Endodermal cell (in vitro differentiated cells): ENCODE measurements around the gene MADCAM1. TPM values are rescaled to one million over a fixed set of nuclear protein-coding genes. Genes with fewer than 3 reads are reported as not detected.
"Not testable (repeated sequence)": the region's sequence is repeated elsewhere in the genome, so short reads cannot be mapped to it uniquely, and the experiment has no call there.

Experiments
- DNase-seq: peaks from one replicate; pipeline ENCODE4 v3.0.0-alpha.2; 2017
- H3K27ac ChIP-seq: 2 replicates; pipeline ENCODE4 v1.5.1; 2013; ENCODE audit warnings: mild to moderate bottlenecking, low read depth, low read length, moderate library complexity
- H3K27me3 ChIP-seq: 2 replicates; pipeline ENCODE4 v1.6.1; 2013; ENCODE audit warnings: mild to moderate bottlenecking, low read length, moderate library complexity; ENCODE audit not compliant: insufficient read depth, control insufficient read depth, poor library complexity, severe bottlenecking
- H3K36me3 ChIP-seq: 2 replicates; pipeline ENCODE4 v1.7.0; 2013; ENCODE audit warnings: mild to moderate bottlenecking, low read length, moderate library complexity; ENCODE audit not compliant: control insufficient read depth, insufficient read depth
- H3K4me1 ChIP-seq: one replicate; pipeline ENCODE4 v1.7.0; 2013; ENCODE audit warnings: low read length; ENCODE audit not compliant: control insufficient read depth, insufficient read depth
- H3K4me3 ChIP-seq: 2 replicates; pipeline ENCODE4 v1.5.1; 2013; ENCODE audit warnings: mild to moderate bottlenecking, low read length, moderate library complexity
- H3K9ac ChIP-seq: 2 replicates; pipeline ENCODE4 v1.6.1; 2013; ENCODE audit warnings: mild to moderate bottlenecking, low read length, moderate library complexity; ENCODE audit not compliant: poor library complexity, severe bottlenecking; ENCODE audit errors: extremely low read depth
- H3K9me3 ChIP-seq: 2 replicates; pipeline ENCODE4 v1.6.1; 2013; ENCODE audit warnings: mild to moderate bottlenecking, low read length, moderate library complexity; ENCODE audit not compliant: control insufficient read depth
- H3K27ac Mint-ChIP-seq: 2 replicates; pipeline ENCODE4 v1.8.0; 2020; ENCODE audit warnings: mixed read lengths
- H3K27me3 Mint-ChIP-seq: 2 replicates; pipeline ENCODE4 v1.8.0; 2021; ENCODE audit warnings: mild to moderate bottlenecking, mixed read lengths; ENCODE audit not compliant: insufficient read depth
- H3K36me3 Mint-ChIP-seq: 2 replicates; pipeline ENCODE4 v1.8.0; 2020; ENCODE audit warnings: low read depth, mixed read lengths
- H3K4me1 Mint-ChIP-seq: 2 replicates; pipeline ENCODE4 v1.8.0; 2020; ENCODE audit warnings: mixed read lengths
- H3K4me3 Mint-ChIP-seq: 2 replicates; pipeline ENCODE4 v1.8.0; 2020; ENCODE audit warnings: mild to moderate bottlenecking, moderate library complexity, mixed read lengths
- H3K9me3 Mint-ChIP-seq: 2 replicates; pipeline ENCODE4 v1.8.0; 2020; ENCODE audit warnings: mild to moderate bottlenecking, mixed read lengths
- WGBS, 2 experiments: methylation state at CpG; one replicate each; pipeline versions ENCODE4 v1.1.5 to v1.1.7; 2013; ENCODE audit warnings: missing lambda C conversion rate in 2 of 2, mixed read lengths in 1 of 2; ENCODE audit not compliant: insufficient coverage in 1 of 2, insufficient read length in 1 of 2; 5-methylcytosine and 5-hydroxymethylcytosine counted together
- total RNA-seq, 2 donors: library from RNA; stranded (reverse); fragmentation: NEBNext Ultra II Directional in 1 of 2; extraction: Animal tissue kit (Norgen Biotek cat#: 25700) in 1 of 2; gene quantifications; 2 replicates in 1 of 2; 3 replicates in 1 of 2; pipeline ENCODE4 v1.2.1, GENCODE V29; 2021
- TF ChIP-seq, protein P1 (sequence below): fragments of 200-600 bp; sonication (generic); conservative IDR thresholded peaks from 2 replicates; pipeline ENCODE4 v1.5.0; 2021; ENCODE audit warnings: antibody characterized with exemption, mild to moderate bottlenecking

Gene MADCAM1
- total RNA-seq, 2 donors from 2014 or later, result 0.46 to 1.5 TPM

DNA sequence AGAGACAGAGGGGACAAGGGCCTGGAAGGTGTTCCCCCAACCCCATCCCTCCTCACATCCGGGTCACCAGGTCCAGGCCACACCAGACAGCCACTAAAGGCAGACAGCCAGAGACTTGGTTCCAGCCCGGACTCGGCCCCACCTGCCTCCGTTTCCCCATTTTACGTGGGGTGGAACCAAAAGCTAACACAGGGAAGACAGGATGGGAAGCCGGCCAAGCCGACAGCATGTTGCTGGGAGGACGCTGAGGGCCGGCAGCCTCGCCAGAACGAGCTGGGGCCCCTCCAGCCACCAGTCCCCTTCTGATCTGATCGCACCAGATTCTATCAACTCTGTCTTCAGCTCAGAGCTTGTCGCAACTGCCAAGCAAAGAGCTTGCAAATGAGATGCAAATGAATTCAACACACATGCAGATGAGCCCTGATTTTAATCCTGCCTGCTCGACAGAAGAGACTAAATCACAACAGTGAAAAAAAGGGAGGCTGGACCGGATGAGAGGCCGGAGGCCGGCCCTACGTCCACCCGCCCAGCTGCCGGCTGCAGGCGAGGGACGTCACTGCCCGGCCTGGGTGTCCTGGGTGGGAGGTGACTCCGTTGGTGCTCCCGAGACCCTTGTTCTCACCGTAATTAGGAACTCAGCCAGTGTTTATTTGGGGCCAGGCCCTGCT is 17.9 kb upstream of the MADCAM1 start:
- H3K9ac ChIP-seq, result no peak overlapping the region
- Mint-ChIP-seq H3K27ac (no peak overlapping the region), H3K4me1 (no peaks in the 10 kb centered on the region), H3K9me3 (peaks cover 18% of the 10 kb centered on the region), H3K4me3 (no peak overlapping the region), H3K36me3 (no peaks in the 10 kb centered on the region), H3K27me3 (peaks cover 7% of the 10 kb centered on the region)
- no peaks in the 10 kb centered on the region for H3K36me3 ChIP-seq
- WGBS, 2 experiments, result 88 to 93% methylated on average over 19 to 26 of the region's 26 CpGs
- no peaks in the 10 kb centered on the region for H3K27me3 ChIP-seq
- no peaks in the 10 kb centered on the region for H3K4me1 ChIP-seq
- H3K27ac ChIP-seq, result no peak overlapping the region
- H3K4me3 ChIP-seq, result no peak overlapping the region
- no peak for DNase-seq
- peaks cover 15% of the 10 kb centered on the region for H3K9me3 ChIP-seq
- TF ChIP-seq, protein P1, sequence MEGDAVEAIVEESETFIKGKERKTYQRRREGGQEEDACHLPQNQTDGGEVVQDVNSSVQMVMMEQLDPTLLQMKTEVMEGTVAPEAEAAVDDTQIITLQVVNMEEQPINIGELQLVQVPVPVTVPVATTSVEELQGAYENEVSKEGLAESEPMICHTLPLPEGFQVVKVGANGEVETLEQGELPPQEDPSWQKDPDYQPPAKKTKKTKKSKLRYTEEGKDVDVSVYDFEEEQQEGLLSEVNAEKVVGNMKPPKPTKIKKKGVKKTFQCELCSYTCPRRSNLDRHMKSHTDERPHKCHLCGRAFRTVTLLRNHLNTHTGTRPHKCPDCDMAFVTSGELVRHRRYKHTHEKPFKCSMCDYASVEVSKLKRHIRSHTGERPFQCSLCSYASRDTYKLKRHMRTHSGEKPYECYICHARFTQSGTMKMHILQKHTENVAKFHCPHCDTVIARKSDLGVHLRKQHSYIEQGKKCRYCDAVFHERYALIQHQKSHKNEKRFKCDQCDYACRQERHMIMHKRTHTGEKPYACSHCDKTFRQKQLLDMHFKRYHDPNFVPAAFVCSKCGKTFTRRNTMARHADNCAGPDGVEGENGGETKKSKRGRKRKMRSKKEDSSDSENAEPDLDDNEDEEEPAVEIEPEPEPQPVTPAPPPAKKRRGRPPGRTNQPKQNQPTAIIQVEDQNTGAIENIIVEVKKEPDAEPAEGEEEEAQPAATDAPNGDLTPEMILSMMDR, result no peak

DNA sequence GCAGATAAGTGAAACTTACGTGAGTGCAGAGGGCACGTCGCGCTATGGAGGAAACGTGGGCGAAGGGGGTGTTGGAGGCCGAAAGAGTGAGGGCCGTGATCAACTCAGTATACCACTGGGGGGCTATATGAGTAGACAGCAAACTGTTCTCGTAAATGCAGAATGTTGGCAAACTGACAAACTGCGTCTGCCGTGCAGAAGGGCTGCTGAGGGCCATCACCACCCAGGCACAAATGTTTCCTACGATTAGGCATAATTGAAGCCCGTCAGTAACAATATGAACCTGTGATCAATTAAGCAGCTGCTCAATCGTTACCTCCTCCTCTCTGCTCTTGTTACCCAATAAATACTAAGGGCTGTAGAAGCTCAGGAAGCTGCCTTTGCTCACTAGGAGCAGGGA is 17.3 kb upstream of the MADCAM1 start:
- H3K9ac ChIP-seq, result no peak overlapping the region
- TF ChIP-seq, protein P1, result peak; percentile 14
- Mint-ChIP-seq H3K27me3 (peaks cover 9% of the 10 kb centered on the region), H3K27ac (no peak overlapping the region), H3K9me3 (peaks cover 18% of the 10 kb centered on the region), H3K4me1 (no peaks in the 10 kb centered on the region), H3K36me3 (no peaks in the 10 kb centered on the region), H3K4me3 (no peak overlapping the region)
- H3K36me3 ChIP-seq, result no peaks in the 10 kb centered on the region
- H3K27ac ChIP-seq, result no peak overlapping the region
- H3K4me1 ChIP-seq, result no peaks in the 10 kb centered on the region
- peak; percentile 41 for DNase-seq
- 87 to 93% methylated on average over 13 to 14 of the region's 14 CpGs for WGBS, 2 experiments
- no peaks in the 10 kb centered on the region for H3K27me3 ChIP-seq
- peaks cover 15% of the 10 kb centered on the region for H3K9me3 ChIP-seq
- H3K4me3 ChIP-seq, result no peak overlapping the region

DNA sequence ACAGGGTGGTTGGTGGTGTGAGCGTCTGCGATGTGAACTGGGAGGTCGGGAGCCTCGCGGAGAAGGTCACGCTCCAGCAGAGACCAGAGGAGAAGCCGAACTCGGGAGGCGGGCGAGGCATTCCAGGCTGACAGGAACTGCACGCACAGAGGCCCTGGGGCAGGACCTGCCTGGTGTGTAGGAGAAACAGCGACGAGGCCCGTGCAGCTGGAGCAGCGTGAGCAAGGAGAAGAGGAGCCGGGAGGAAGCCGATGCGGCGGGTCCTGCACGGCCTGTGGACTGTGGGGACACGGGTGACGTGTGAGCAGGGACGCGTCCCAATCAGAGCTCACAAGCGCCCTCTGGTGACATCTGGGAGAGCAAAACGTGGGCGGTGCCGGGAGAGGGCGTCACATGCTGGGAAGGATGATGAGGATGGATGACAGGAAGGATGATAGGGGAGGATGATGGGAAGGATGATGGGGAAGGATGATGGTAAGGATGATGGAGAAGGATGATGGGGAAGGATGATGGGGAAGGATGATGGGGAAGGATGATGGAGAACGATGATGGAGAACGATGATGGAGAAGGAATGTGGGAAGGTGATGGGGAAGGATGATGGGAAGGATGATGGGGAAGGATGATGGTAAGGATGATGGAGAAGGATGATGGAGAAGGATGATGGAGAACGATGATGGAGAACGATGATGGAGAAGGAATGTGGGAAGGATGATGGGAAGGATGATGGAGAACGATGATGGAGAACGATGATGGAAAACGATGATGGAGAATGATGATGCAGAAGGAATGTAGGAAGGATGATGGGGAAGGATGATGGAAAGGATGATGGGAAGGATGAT is 16.1 kb upstream of the MADCAM1 start:
- peak overlapping the region; percentile 63 for H3K27ac Mint-ChIP-seq
- H3K4me1 Mint-ChIP-seq, result no peaks in the 10 kb centered on the region
- no peaks in the 10 kb centered on the region for H3K36me3 Mint-ChIP-seq
- Histone ChIP-seq H3K4me1 (no peaks in the 10 kb centered on the region), H3K27ac (no peak overlapping the region), H3K9me3 (peaks cover 15% of the 10 kb centered on the region), H3K27me3 (no peaks in the 10 kb centered on the region), H3K9ac (no peak overlapping the region), H3K4me3 (no peak overlapping the region), H3K36me3 (no peaks in the 10 kb centered on the region)
- peaks cover 14% of the 10 kb centered on the region for H3K27me3 Mint-ChIP-seq
- peak; percentile 92 for DNase-seq
- TF ChIP-seq, protein P1, result peak; percentile 84
- no peak overlapping the region for H3K4me3 Mint-ChIP-seq
- 41 to 52% methylated on average over 28 to 36 of the region's 36 CpGs for WGBS, 2 experiments
- peaks cover 18% of the 10 kb centered on the region for H3K9me3 Mint-ChIP-seq

DNA sequence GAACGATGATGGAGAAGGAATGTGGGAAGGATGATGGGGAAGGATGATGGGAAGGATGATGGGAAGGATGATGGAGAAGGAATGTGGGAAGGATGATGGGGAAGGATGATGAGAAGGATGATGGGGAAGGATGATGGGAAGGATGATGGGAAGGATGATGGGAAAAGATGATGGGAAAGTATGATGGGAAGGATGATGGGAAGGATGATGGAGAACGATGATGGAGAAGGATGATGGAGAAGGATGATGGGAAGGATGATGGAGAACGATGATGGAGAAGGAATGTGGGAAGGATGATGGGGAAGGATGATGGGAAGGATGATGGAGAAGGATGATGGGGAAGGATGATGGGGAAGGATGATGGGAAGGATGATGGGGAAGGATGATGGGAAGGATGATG is 15.2 kb upstream of the MADCAM1 start:
- H3K27me3 ChIP-seq, H3K4me3 Mint-ChIP-seq, H3K4me1 ChIP-seq, H3K4me1 Mint-ChIP-seq, H3K27ac ChIP-seq, H3K36me3 Mint-ChIP-seq, H3K9ac ChIP-seq, DNase-seq, H3K36me3 ChIP-seq, H3K27ac Mint-ChIP-seq, H3K4me3 ChIP-seq: not testable (repeated sequence)
- 89 to 95% methylated on average over 3 of the region's 3 CpGs for WGBS, 2 experiments
- H3K9me3 ChIP-seq, result peaks cover 15% of the 10 kb centered on the region
- peaks cover 21% of the 10 kb centered on the region for H3K27me3 Mint-ChIP-seq
- H3K9me3 Mint-ChIP-seq, result peaks cover 18% of the 10 kb centered on the region
